Esophagus (tissue), 2 donors: Measurements from ENCODE around the gene CCL1. TPM values are rescaled to one million over a fixed set of nuclear protein-coding genes. Genes with fewer than 3 reads are reported as not detected.

ENCODE experiments used
- H3K27ac ChIP-seq, 2 donors: one replicate each; pipeline ENCODE4 v1.5.1; 2013; ENCODE audit warnings: low read depth in 2 of 2, mild to moderate bottlenecking in 2 of 2, inconsistent platforms in 1 of 2, low read length in 1 of 2, moderate library complexity in 1 of 2
- H3K27me3 ChIP-seq, 2 donors: one replicate each; pipeline ENCODE4 v1.6.1; 2013; ENCODE audit warnings: low read length in 2 of 2, control low read depth in 1 of 2, mild to moderate bottlenecking in 1 of 2; ENCODE audit not compliant: insufficient read depth in 2 of 2, control insufficient read depth in 1 of 2
- H3K36me3 ChIP-seq, 2 donors: one replicate each; pipeline ENCODE4 v1.6.1; 2013; ENCODE audit warnings: low read length in 1 of 2; ENCODE audit not compliant: control insufficient read depth in 2 of 2, insufficient read depth in 2 of 2
- H3K4me1 ChIP-seq, 2 donors: one replicate each; pipeline ENCODE4 v1.6.1; 2013; ENCODE audit warnings: low read length in 1 of 2; ENCODE audit not compliant: control insufficient read depth in 2 of 2, insufficient read depth in 2 of 2
- H3K4me3 ChIP-seq, 2 donors: one replicate each; pipeline ENCODE4 v1.5.1; 2013; ENCODE audit warnings: low read length in 2 of 2, mild to moderate bottlenecking in 2 of 2, low read depth in 1 of 2, moderate library complexity in 1 of 2
- H3K9me3 ChIP-seq, 2 donors: one replicate each; pipeline ENCODE4 v1.6.1; 2013; ENCODE audit warnings: mild to moderate bottlenecking in 2 of 2, low read depth in 1 of 2, low read length in 1 of 2, moderate library complexity in 1 of 2; ENCODE audit not compliant: control insufficient read depth in 2 of 2, insufficient read depth in 1 of 2
- WGBS, 2 donors: extraction: QIAGEN DNeasy Blood & Tissue Kit; methylation state at CpG; one replicate each; pipeline ENCODE4 v1.1.7; 2013; 5-methylcytosine and 5-hydroxymethylcytosine counted together
- polyA plus RNA-seq, 2 donors: library from polyadenylated mRNA; stranded (reverse); fragments of 200-250 nt; gene quantifications; one replicate each; pipeline ENCODE4 v1.2.3, GENCODE V29; 2013
- donor health status: healthy with polysubstance abuse.
- donor health status: Bipolar disorder and iron deficiency.

Gene CCL1
- polyA plus RNA-seq, 2 donors, result not detected

GRCh38 chr17:34365340-34365739, 2.3 kb upstream of the CCL1 start:
- H3K36me3 ChIP-seq, result no peaks in the 10 kb centered on the region
- 64 to 76% methylated on average over 2 of the region's 2 CpGs for WGBS, 2 donors
- H3K27ac ChIP-seq, result no peak overlapping the region
- no peaks in the 10 kb centered on the region for H3K9me3 ChIP-seq
- H3K27me3 ChIP-seq, result no peaks in the 10 kb centered on the region
- H3K4me1 ChIP-seq, result no peaks in the 10 kb centered on the region
- no peak overlapping the region for H3K4me3 ChIP-seq

- WGBS, 2 donors, result 55 to 59% methylated on average over 2 of the region's 2 CpGs
- Histone ChIP-seq H3K4me3 (no peak overlapping the region), H3K36me3 (no peaks in the 10 kb centered on the region), H3K9me3 (no peaks in the 10 kb centered on the region), H3K4me1 (no peaks in the 10 kb centered on the region), H3K27ac (no peak overlapping the region), H3K27me3 (no peaks in the 10 kb centered on the region)
Observed at GRCh38 chr17:34364751-34365150, 1.7 kb upstream of the CCL1 start.

- no peaks in the 10 kb centered on the region for H3K27me3 ChIP-seq
- H3K36me3 ChIP-seq, result no peaks in the 10 kb centered on the region
- no peak overlapping the region for H3K27ac ChIP-seq
- no peaks in the 10 kb centered on the region for H3K9me3 ChIP-seq
- no peaks in the 10 kb centered on the region for H3K4me1 ChIP-seq
- H3K4me3 ChIP-seq, result no peak overlapping the region
- WGBS, 2 donors, result 15 to 22% methylated on average over 8 of the region's 8 CpGs
Observed at GRCh38 chr17:34361478-34362061, 1.5 kb downstream of the CCL1 start.

GRCh38 chr17:34360601-34361270, 2.3 kb downstream of the CCL1 start:
- whole genome bisulfite sequencing, 2 donors, result 79 to 80% methylated on average over 11 of the region's 11 CpGs
- no peak overlapping the region for H3K4me3 ChIP-seq
- H3K9me3 ChIP-seq, result no peaks in the 10 kb centered on the region
- no peaks in the 10 kb centered on the region for H3K27me3 ChIP-seq
- no peak overlapping the region for H3K27ac ChIP-seq
- H3K4me1 ChIP-seq, result no peaks in the 10 kb centered on the region
- no peaks in the 10 kb centered on the region for H3K36me3 ChIP-seq

- no peak overlapping the region for H3K27ac ChIP-seq
- H3K36me3 ChIP-seq, result no peaks in the 10 kb centered on the region
- WGBS, 2 donors, result 87 to 96% methylated on average over 3 of the region's 3 CpGs
- H3K9me3 ChIP-seq, result no peaks in the 10 kb centered on the region
- H3K4me3 ChIP-seq, result no peak overlapping the region
- no peaks in the 10 kb centered on the region for H3K4me1 ChIP-seq
- no peaks in the 10 kb centered on the region for H3K27me3 ChIP-seq
Observed at GRCh38 chr17:34358631-34359030, 4.4 kb downstream of the CCL1 start.

- Histone ChIP-seq H3K27me3 (no peaks in the 10 kb centered on the region), H3K36me3 (no peaks in the 10 kb centered on the region), H3K9me3 (no peaks in the 10 kb centered on the region), H3K4me1 (no peaks in the 10 kb centered on the region), H3K4me3 (no peak overlapping the region), H3K27ac (no peak overlapping the region)
- WGBS, 2 donors, result 68 to 80% methylated on average over 2 of the region's 2 CpGs
Observed at GRCh38 chr17:34357398-34357797, 5.6 kb downstream of the CCL1 start.

- Histone ChIP-seq H3K36me3 (no peaks in the 10 kb centered on the region), H3K27me3 (no peaks in the 10 kb centered on the region), H3K4me1 (no peaks in the 10 kb centered on the region), H3K4me3 (no peak within 1 kb of the TSS), H3K9me3 (no peaks in the 10 kb centered on the region), H3K27ac (no peak within 1 kb of the TSS)
- WGBS, 2 donors, result 90 to 92% methylated on average over 5 of the region's 5 CpGs
Observed at GRCh38 chr17:34356194-34356593, 6.8 kb downstream of the CCL1 start, which contains the start of gene CCL13. Gene CCL13 (plus strand): TSS chr17:34356480. CDS start chr17:34356527, 47 bp downstream.

GRCh38 chr17:34354637-34355036, 8.4 kb downstream of the CCL1 start:
- Histone ChIP-seq H3K9me3 (no peaks in the 10 kb centered on the region), H3K27me3 (no peaks in the 10 kb centered on the region), H3K4me1 (no peaks in the 10 kb centered on the region), H3K27ac (no peak overlapping the region), H3K4me3 (no peak overlapping the region), H3K36me3 (no peaks in the 10 kb centered on the region)

GRCh38 chr17:34352191-34352590, 10.8 kb downstream of the CCL1 start:
- no peaks in the 10 kb centered on the region for H3K9me3 ChIP-seq
- H3K27ac ChIP-seq, result no peak overlapping the region
- H3K4me3 ChIP-seq, result no peak overlapping the region
- no peaks in the 10 kb centered on the region for H3K36me3 ChIP-seq
- H3K27me3 ChIP-seq, result no peaks in the 10 kb centered on the region
- H3K4me1 ChIP-seq, result no peaks in the 10 kb centered on the region

GRCh38 chr17:34351096-34351495, 11.9 kb downstream of the CCL1 start:
- Histone ChIP-seq H3K9me3 (no peaks in the 10 kb centered on the region), H3K4me1 (no peaks in the 10 kb centered on the region), H3K4me3 (no peak overlapping the region), H3K27me3 (no peaks in the 10 kb centered on the region), H3K27ac (no peak overlapping the region), H3K36me3 (no peaks in the 10 kb centered on the region)
- 87 to 92% methylated on average over 1 of the region's 1 CpG for WGBS, 2 donors
